Nephron (organoid): ENCODE data around the gene ZCCHC14.

Experiments used
- H3K27ac Mint-ChIP-seq, 3 experiments: 2 replicates each; pipeline ENCODE4 v1.8.0; 2020; ENCODE audit warnings: mixed read lengths in 3 of 3, mild to moderate bottlenecking in 2 of 3, moderate library complexity in 1 of 3
- H3K27me3 Mint-ChIP-seq: 2 replicates; pipeline ENCODE4 v1.8.0; 2021; ENCODE audit warnings: low read depth, mild to moderate bottlenecking, moderate library complexity, mixed read lengths
- H3K36me3 Mint-ChIP-seq: 2 replicates; pipeline ENCODE4 v1.8.0; 2020; ENCODE audit warnings: low read depth, mixed read lengths
- H3K4me1 Mint-ChIP-seq: 2 replicates; pipeline ENCODE4 v1.8.0; 2020; ENCODE audit warnings: mixed read lengths
- H3K4me3 Mint-ChIP-seq, 3 experiments: 2 replicates each; pipeline ENCODE4 v1.8.0; 2020; ENCODE audit warnings: mild to moderate bottlenecking in 3 of 3, mixed read lengths in 3 of 3, moderate library complexity in 2 of 3
- H3K9me3 Mint-ChIP-seq: 2 replicates; pipeline ENCODE4 v1.8.0; 2020; ENCODE audit warnings: mixed read lengths
- TF ChIP-seq, protein P1 (sequence below), 3 experiments: fragments of 200-600 bp; sonication (generic); IDR thresholded peaks; one replicate each; pipeline ENCODE4 v1.5.0; 2021; ENCODE audit warnings: antibody characterized with exemption in 3 of 3; ENCODE audit not compliant: unreplicated experiment in 3 of 3

Gene ZCCHC14

GRCh38 chr16:87453326-87453725, 39.5 kb downstream of the ZCCHC14 start:
- peak overlapping the region in 1 of 3 experiments; percentile 31 for H3K27ac Mint-ChIP-seq
- peaks cover 53% of the 10 kb centered on the region for H3K4me1 Mint-ChIP-seq
- no peaks in the 10 kb centered on the region for H3K27me3 Mint-ChIP-seq
- H3K36me3 Mint-ChIP-seq: peaks cover 53% of the 10 kb centered on the region
- no peak overlapping the region for H3K4me3 Mint-ChIP-seq
- TF ChIP-seq, protein P1, sequence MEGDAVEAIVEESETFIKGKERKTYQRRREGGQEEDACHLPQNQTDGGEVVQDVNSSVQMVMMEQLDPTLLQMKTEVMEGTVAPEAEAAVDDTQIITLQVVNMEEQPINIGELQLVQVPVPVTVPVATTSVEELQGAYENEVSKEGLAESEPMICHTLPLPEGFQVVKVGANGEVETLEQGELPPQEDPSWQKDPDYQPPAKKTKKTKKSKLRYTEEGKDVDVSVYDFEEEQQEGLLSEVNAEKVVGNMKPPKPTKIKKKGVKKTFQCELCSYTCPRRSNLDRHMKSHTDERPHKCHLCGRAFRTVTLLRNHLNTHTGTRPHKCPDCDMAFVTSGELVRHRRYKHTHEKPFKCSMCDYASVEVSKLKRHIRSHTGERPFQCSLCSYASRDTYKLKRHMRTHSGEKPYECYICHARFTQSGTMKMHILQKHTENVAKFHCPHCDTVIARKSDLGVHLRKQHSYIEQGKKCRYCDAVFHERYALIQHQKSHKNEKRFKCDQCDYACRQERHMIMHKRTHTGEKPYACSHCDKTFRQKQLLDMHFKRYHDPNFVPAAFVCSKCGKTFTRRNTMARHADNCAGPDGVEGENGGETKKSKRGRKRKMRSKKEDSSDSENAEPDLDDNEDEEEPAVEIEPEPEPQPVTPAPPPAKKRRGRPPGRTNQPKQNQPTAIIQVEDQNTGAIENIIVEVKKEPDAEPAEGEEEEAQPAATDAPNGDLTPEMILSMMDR (IDR thresholded peaks at IDR 0.05; ENCODE audit: unreplicated experiment in 3 of 3): no peak
- H3K9me3 Mint-ChIP-seq: no peaks in the 10 kb centered on the region

- no peaks in the 10 kb centered on the region for H3K9me3 Mint-ChIP-seq
- H3K27ac Mint-ChIP-seq: peak overlapping the region in 1 of 3 experiments; percentile 49
- TF ChIP-seq, protein P1 (IDR thresholded peaks at IDR 0.05; ENCODE audit: unreplicated experiment in 3 of 3): no peak
- H3K36me3 Mint-ChIP-seq: peaks cover 56% of the 10 kb centered on the region
- no peak overlapping the region for H3K4me3 Mint-ChIP-seq
- H3K27me3 Mint-ChIP-seq: no peaks in the 10 kb centered on the region
- H3K4me1 Mint-ChIP-seq: peaks cover 53% of the 10 kb centered on the region
Measured at GRCh38 chr16:87451563-87452210, 41.1 kb downstream of the ZCCHC14 start.

DNA sequence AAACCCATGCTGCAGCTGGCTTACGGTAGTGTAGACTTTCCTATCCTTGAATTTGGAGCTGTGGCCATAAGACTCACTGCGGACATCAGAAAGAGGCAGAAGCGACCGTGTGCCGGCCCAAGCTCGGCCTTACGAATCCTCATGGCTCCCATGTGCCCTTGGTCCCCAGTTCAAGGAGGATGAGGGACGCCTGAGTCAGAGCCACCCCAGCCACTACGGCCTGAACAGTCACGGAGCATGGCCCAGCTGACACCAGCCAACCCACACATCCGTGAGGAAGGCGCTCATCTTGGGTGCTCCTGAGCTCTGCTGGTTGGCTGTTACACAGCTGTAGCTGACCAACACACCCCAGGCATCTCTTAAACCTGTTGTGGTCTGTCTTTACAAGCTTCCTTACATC, 44.0 kb downstream of the ZCCHC14 start:
- Mint-ChIP-seq H3K4me3 (no peak overlapping the region), H3K36me3 (peaks cover 73% of the 10 kb centered on the region), H3K27me3 (no peaks in the 10 kb centered on the region), H3K4me1 (peaks cover 47% of the 10 kb centered on the region), H3K9me3 (peaks cover 13% of the 10 kb centered on the region), H3K27ac (no peak overlapping the region)
- TF ChIP-seq, protein P1 (IDR thresholded peaks at IDR 0.05; ENCODE audit: unreplicated experiment in 3 of 3): no peak

DNA sequence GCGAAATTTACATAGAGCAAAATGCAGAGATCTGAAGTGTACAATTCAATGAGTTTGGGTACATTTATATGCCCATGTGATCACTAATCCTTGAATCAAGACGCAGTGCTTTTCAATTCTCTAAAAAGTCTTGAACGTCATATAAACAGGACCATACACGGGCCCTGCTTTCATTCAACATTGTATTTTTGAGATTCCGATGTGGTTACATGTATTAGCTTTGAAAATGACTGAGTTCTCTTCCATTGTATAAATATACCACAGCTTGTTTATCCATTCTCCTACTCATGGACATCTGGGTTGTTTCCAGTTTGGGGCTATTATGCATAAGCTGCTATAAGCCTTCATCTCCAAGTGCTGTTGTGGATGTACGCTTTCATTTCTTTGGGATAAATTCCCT, 45.5 kb downstream of the ZCCHC14 start:
- Mint-ChIP-seq H3K27ac (peak overlapping the region; percentile 17 to 43 (median 18)), H3K4me3 (no peak overlapping the region), H3K27me3 (no peaks in the 10 kb centered on the region), H3K4me1 (peaks cover 39% of the 10 kb centered on the region), H3K9me3 (peaks cover 18% of the 10 kb centered on the region), H3K36me3 (peaks cover 78% of the 10 kb centered on the region)
- TF ChIP-seq, protein P1 (IDR thresholded peaks at IDR 0.05; ENCODE audit: unreplicated experiment in 3 of 3): no peak

DNA sequence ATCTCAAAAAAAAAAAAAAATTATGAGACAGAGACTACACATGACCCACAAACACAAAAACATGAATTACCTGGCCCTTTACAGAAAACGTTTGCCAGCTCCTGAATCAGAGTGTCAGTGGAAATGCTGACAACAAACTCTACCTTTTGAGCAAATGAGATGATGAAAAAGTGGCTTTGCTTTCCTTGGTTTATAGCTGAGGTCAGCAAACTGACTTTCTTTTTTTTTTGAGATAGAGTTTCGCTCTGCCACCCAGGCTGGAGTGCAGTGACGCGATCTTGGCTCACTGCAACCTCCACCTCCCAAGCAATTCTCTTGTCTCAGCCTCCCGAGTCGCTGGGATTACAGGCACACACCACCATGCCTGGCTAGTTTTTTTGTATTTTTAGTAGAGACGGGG, 46.3 kb downstream of the ZCCHC14 start:
- TF ChIP-seq, protein P1 (IDR thresholded peaks at IDR 0.05; ENCODE audit: unreplicated experiment in 3 of 3): no peak
- H3K27ac Mint-ChIP-seq: peak overlapping the region in 2 of 3 experiments; percentile 18 to 43
- H3K27me3 Mint-ChIP-seq: no peaks in the 10 kb centered on the region
- no peak overlapping the region for H3K4me3 Mint-ChIP-seq
- H3K36me3 Mint-ChIP-seq: peaks cover 79% of the 10 kb centered on the region
- peaks cover 31% of the 10 kb centered on the region for H3K4me1 Mint-ChIP-seq
- peaks cover 18% of the 10 kb centered on the region for H3K9me3 Mint-ChIP-seq

DNA sequence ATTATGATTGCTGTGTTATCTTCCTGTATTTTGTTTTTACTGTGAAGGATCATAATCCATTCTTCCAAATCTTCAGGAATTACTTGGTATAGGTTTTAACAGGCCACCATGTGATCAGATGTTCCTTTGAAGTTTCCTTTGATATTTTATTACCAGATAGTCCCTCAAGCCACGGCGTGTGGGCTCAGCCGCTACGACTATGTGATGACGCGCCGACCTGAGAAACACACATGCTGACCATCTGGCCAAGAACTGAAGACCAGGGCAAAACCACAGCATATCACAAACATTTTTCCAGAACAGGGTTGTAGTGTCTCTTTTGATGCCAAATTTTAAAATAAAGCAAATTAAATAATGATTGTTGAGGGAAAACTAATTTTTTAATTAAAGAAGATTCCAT, 47.3 kb downstream of the ZCCHC14 start:
- Mint-ChIP-seq H3K4me3 (no peak overlapping the region), H3K27ac (peak overlapping the region in 1 of 3 experiments; percentile 46), H3K36me3 (peaks cover 81% of the 10 kb centered on the region), H3K9me3 (peaks cover 18% of the 10 kb centered on the region), H3K4me1 (peaks cover 29% of the 10 kb centered on the region), H3K27me3 (no peaks in the 10 kb centered on the region)
- TF ChIP-seq, protein P1 (IDR thresholded peaks at IDR 0.05; ENCODE audit: unreplicated experiment in 3 of 3): no peak
